ENCODE data around the gene SPRY1.

The SPRY1 gene

GRCh38 chr4:123397144-123398065 lies 810 bp downstream of the SPRY1 start:
- TF ChIP-seq REST (IDR thresholded peaks at IDR 0.05; ENCODE audit: insufficient replicate concordance, low read depth) (peak; percentile 16), CTCF (IDR thresholded peaks at IDR 0.05; ENCODE audit: insufficient read depth, low read length) (no peak), SPI1 (IDR thresholded peaks at IDR 0.05; ENCODE audit: borderline replicate concordance, low read depth) (no peak), POLR2AphosphoS5 (IDR thresholded peaks at IDR 0.05; ENCODE audit: low read depth) (peak; percentile 41; the same call in 1 of the 2 replicates), GABPA (IDR thresholded peaks at IDR 0.05; ENCODE audit: low read depth) (no peak)
- H3K27ac ChIP-seq (replicated peaks), result peak overlapping the region; percentile 83
- DNase-seq (ENCODE audit: low read depth in 1 of 2, low spot score in 1 of 2), result peak in 1 of 2 experiments; percentile 66
- H3K27me3 ChIP-seq (ENCODE audit: insufficient read depth, poor library complexity, severe bottlenecking), result no peaks in the 10 kb centered on the region
- peak overlapping the region; percentile 88 for H3K4me3 ChIP-seq (replicated peaks; ENCODE audit: insufficient read depth, low read length)

- no peak for TF ChIP-seq GABPA (IDR thresholded peaks at IDR 0.05; ENCODE audit: low read depth)
- no peak; the same call in 1 of the 2 replicates for TF ChIP-seq POLR2AphosphoS5 (IDR thresholded peaks at IDR 0.05; ENCODE audit: low read depth)
- no peak for TF ChIP-seq REST (IDR thresholded peaks at IDR 0.05; ENCODE audit: insufficient replicate concordance, low read depth)
- no peak for TF ChIP-seq SPI1 (IDR thresholded peaks at IDR 0.05; ENCODE audit: borderline replicate concordance, low read depth)
- TF ChIP-seq CTCF (IDR thresholded peaks at IDR 0.05; ENCODE audit: insufficient read depth, low read length), result peak; percentile 39
- peak overlapping the region; percentile 88 for H3K4me3 ChIP-seq (replicated peaks; ENCODE audit: insufficient read depth, low read length)
- peak in 1 of 2 experiments; percentile 69 for DNase-seq (ENCODE audit: low read depth in 1 of 2, low spot score in 1 of 2)
- H3K27me3 ChIP-seq (ENCODE audit: insufficient read depth, poor library complexity, severe bottlenecking), result no peaks in the 10 kb centered on the region
- peak overlapping the region; percentile 91 for H3K27ac ChIP-seq (replicated peaks)
These were observed 1.7 kb downstream of the SPRY1 start for GRCh38 chr4:123398066-123398852.

- Histone ChIP-seq H3K27ac (replicated peaks) (peak overlapping the region; percentile 91), H3K27me3 (ENCODE audit: insufficient read depth, poor library complexity, severe bottlenecking) (no peaks in the 10 kb centered on the region), H3K4me3 (replicated peaks; ENCODE audit: insufficient read depth, low read length) (peak overlapping the region; percentile 88)
- DNase-seq (ENCODE audit: low read depth in 1 of 2, low spot score in 1 of 2), result peak in 1 of 2 experiments; percentile 75
- no peak for TF ChIP-seq CTCF (IDR thresholded peaks at IDR 0.05; ENCODE audit: insufficient read depth, low read length)
- TF ChIP-seq GABPA (IDR thresholded peaks at IDR 0.05; ENCODE audit: low read depth), result no peak
- TF ChIP-seq REST (IDR thresholded peaks at IDR 0.05; ENCODE audit: insufficient replicate concordance, low read depth), result peak; percentile 26
- peak; percentile 36; the same call in 1 of the 2 replicates for TF ChIP-seq SPI1 (IDR thresholded peaks at IDR 0.05; ENCODE audit: borderline replicate concordance, low read depth)
- peak; percentile 37; the same call in 1 of the 2 replicates for TF ChIP-seq POLR2AphosphoS5 (IDR thresholded peaks at IDR 0.05; ENCODE audit: low read depth)
These were observed 2.4 kb downstream of the SPRY1 start for GRCh38 chr4:123398853-123399626.
